ENCODE data around the gene CTSZ. TPM values are rescaled to one million over a fixed set of nuclear protein-coding genes. Genes with fewer than 3 reads are reported as not detected.

Gene CTSZ
- total and polyA plus RNA-seq, 7 donors: 93.9 to 312 (median 127) TPM

DNA sequence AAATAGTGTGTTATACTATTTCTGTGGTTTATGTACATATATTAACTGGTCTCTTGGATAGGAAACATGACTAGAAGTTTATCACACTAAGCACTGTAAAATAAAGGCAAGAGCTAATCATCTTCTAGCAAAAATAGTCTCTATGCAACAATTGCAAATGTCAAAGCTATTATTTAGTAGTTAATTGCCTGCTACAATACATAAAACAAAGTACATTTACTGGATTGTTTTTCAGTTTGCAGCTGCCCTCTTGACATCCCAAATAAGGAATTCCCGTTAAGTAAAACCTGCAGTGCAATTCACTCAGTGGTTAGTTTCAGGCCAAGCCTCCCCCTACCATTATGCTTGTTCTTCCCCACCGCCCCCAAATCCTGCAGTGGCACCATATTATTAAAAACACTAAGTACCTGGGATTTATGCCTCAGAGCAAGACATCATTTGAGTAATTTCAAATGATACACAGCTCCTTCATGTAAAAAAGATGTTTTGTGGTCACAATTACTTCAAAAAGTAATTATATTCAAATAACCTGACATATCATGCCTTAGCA is 26.6 kb upstream of the CTSZ start:
- H3K36me3 ChIP-seq: peaks cover 11 to 63% (median 29%) of the 10 kb centered on the region in 4 donors
- H3K9me3 ChIP-seq: no peaks in the 10 kb centered on the region
- H3K4me3 ChIP-seq: no peak overlapping the region
- peaks cover 0 to 36% (median 32%) of the 10 kb centered on the region in 4 donors for H3K4me1 ChIP-seq
- intact Hi-C loops (cut with DNase I): loop anchor here (2.0 to 5.0 kb wide), 3 partner anchors 27 to 141 kb away; partner anchors contain the start of genes CTSZ and NELFCD
- no peak for DNase-seq
- TF ChIP-seq EP300 (IDR thresholded peaks at IDR 0.05): no peak
- no peak for TF ChIP-seq POLR2AphosphoS5 (IDR thresholded peaks at IDR 0.05)
- TF ChIP-seq, protein P1, sequence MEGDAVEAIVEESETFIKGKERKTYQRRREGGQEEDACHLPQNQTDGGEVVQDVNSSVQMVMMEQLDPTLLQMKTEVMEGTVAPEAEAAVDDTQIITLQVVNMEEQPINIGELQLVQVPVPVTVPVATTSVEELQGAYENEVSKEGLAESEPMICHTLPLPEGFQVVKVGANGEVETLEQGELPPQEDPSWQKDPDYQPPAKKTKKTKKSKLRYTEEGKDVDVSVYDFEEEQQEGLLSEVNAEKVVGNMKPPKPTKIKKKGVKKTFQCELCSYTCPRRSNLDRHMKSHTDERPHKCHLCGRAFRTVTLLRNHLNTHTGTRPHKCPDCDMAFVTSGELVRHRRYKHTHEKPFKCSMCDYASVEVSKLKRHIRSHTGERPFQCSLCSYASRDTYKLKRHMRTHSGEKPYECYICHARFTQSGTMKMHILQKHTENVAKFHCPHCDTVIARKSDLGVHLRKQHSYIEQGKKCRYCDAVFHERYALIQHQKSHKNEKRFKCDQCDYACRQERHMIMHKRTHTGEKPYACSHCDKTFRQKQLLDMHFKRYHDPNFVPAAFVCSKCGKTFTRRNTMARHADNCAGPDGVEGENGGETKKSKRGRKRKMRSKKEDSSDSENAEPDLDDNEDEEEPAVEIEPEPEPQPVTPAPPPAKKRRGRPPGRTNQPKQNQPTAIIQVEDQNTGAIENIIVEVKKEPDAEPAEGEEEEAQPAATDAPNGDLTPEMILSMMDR (IDR thresholded peaks at IDR 0.05): no peak
- no peak for TF ChIP-seq POLR2A (IDR thresholded peaks at IDR 0.05)
- H3K27me3 ChIP-seq: no peaks in the 10 kb centered on the region
- no peak overlapping the region for H3K27ac ChIP-seq
- 76 to 87% methylated on average over 2 of the region's 2 CpGs for whole genome bisulfite sequencing, 2 donors

DNA sequence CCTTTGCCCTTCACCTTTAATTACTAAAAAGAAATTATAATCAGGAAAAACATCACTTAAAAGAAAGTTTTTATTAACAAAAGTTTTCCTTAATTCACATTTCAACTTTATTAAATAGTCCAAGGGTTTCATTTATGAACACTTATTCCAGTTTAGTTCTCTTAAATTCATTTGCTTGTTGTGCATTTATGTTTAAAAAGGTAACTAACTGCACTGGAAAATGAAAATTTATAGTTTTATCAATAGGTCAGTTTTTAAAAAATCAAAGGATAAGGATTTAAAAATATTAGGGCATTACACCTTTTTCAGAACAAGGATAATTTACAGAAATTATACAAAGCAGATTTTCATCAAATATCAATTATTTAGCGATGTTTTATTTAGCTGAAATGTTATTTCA is 26.0 kb upstream of the CTSZ start:
- peak overlapping the region; percentile 88 to 94 (median 92) for H3K27ac ChIP-seq
- intact Hi-C loops (cut with DNase I): loop anchor here (2.0 to 5.0 kb wide), 3 partner anchors 26 to 140 kb away; partner anchors contain the start of genes CTSZ and NELFCD
- DNase-seq: no peak

DNA sequence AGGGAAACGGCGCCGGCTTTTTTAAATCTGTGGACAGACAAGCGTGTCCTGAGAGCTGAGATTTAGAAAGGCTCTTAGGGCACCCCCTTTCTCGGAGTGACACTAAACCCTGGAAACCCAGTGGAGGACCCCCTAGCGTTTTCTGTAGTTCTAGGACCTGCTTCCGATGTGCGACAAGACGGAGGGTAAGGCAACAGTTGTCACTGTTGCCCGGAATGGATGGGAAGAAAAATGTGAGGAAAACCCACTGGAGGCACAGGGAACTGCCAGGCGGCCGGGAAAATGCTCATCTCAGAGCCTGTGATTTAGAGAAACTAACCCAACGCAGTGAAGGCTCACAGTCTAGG is 25.6 kb upstream of the CTSZ start:
- Histone ChIP-seq H3K27me3 (no peaks in the 10 kb centered on the region), H3K27ac (peak overlapping the region; percentile 88 to 94 (median 92)), H3K4me3 (peak overlapping the region; percentile 60 to 82 (median 79)), H3K4me1 (peaks cover 0 to 46% (median 42%) of the 10 kb centered on the region in 4 donors), H3K9me3 (no peaks in the 10 kb centered on the region), H3K36me3 (peaks cover 11 to 66% (median 26%) of the 10 kb centered on the region in 4 donors)
- DNase-seq: no peak
- 1 to 4% methylated on average over 13 of the region's 13 CpGs for WGBS, 2 donors
- no peak for TF ChIP-seq POLR2AphosphoS5 (IDR thresholded peaks at IDR 0.05)
- no peak for TF ChIP-seq POLR2A (IDR thresholded peaks at IDR 0.05)
- no peak for TF ChIP-seq EP300 (IDR thresholded peaks at IDR 0.05)
- TF ChIP-seq, protein P1 (IDR thresholded peaks at IDR 0.05): peak; percentile 26 to 43 (median 34)
- intact Hi-C loops (cut with DNase I): loop anchor here (1.0 to 5.0 kb wide), 4 partner anchors 10 to 140 kb away; partner anchors contain the start of genes CTSZ, NELFCD and PRELID3B

More for the DNA sequence above, 26.0 kb upstream of the CTSZ start:
- WGBS, 2 donors: 99 to 100% methylated on average over 1 of the region's 1 CpG
- Histone ChIP-seq H3K9me3 (no peaks in the 10 kb centered on the region), H3K36me3 (peaks cover 11 to 66% (median 28%) of the 10 kb centered on the region in 4 donors), H3K4me3 (peak overlapping the region in 3 of 4 donors; percentile 77 to 82 (median 81)), H3K4me1 (peaks cover 0 to 42% (median 38%) of the 10 kb centered on the region in 4 donors), H3K27me3 (no peaks in the 10 kb centered on the region)
- TF ChIP-seq POLR2AphosphoS5 (IDR thresholded peaks at IDR 0.05): no peak
- TF ChIP-seq, protein P1 (IDR thresholded peaks at IDR 0.05): peak in 1 of 4 experiments; percentile 3

DNA sequence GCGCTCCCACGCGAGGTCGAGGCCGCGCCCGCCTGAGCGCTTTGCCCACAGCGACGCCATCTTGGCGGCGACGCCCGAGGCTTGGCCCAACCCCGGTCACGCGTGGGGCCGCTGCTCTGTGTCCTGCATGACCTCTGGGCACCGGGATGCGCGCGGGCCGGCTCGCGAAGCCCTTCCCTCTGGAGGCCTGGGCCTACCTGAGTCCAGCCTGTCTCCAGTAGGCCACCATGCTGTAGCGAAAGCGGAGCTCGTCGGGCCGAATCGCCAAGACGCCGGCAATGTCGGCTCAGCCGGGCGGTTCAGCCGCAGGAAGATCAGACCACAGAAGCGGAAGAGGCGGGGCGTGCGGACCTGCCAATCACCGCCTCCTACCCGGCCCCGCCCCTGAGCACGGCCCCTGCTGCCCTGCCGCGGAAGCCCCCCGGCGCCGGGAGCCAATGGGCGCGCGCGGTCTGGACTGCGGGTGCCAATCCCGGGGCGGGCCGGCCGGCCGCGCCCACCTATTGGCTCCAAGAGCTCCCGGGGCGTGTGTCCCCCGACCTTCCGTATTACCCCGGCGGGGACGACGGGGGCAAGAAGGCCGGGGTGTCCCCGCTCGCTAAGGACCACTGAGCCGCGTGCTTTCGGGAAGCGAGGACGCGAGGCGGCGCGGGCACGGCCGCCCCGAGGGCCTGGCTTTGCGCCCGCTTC is 25.1 kb upstream of the CTSZ start, which contains the start of gene ATP5F1E:
Gene ATP5F1E (minus strand): TSS at position 313 of the 690 bp plus-strand sequence. CDS start 84 bp downstream, at position 229.
- peak; percentile 98 for DNase-seq
- peaks cover 11 to 66% (median 25%) of the 10 kb centered on the region in 4 donors for H3K36me3 ChIP-seq
- H3K4me1 ChIP-seq: peaks cover 0 to 51% (median 48%) of the 10 kb centered on the region in 4 donors
- H3K9me3 ChIP-seq: no peaks in the 10 kb centered on the region
- no peaks in the 10 kb centered on the region for H3K27me3 ChIP-seq
- peak within 1 kb of the TSS; percentile 88 to 94 (median 92) for H3K27ac ChIP-seq
- H3K4me3 ChIP-seq: peak within 1 kb of the TSS; percentile 77 to 88 (median 82)
- 0% methylated on average over 86 of the region's 86 CpGs for WGBS, 2 donors
- peak; percentile 88 to 98 (median 96) for TF ChIP-seq POLR2AphosphoS5 (IDR thresholded peaks at IDR 0.05)
- TF ChIP-seq POLR2A (IDR thresholded peaks at IDR 0.05): peak; percentile 73 to 82
- TF ChIP-seq, protein P1 (IDR thresholded peaks at IDR 0.05): no peak
- intact Hi-C loops (cut with DNase I): loop anchor here (1.0 to 5.0 kb wide), 4 partner anchors 10 to 139 kb away; partner anchors contain the start of genes CTSZ, NELFCD and PRELID3B

Measured in sigmoid colon (tissue), 7 donors.